ENCODE measurements around the gene RRP36. TPM values are rescaled to one million over a fixed set of nuclear protein-coding genes. Genes with fewer than 3 reads are reported as not detected.

RRP36 gene
- total RNA-seq, 4 donors from 2014 or later, result 32.2 to 200 (median 40.5) TPM

- Histone ChIP-seq H3K4me1 (peaks cover 8 to 28% (median 19%) of the 10 kb centered on the region in 4 donors), H3K27ac (peak within 1 kb of the TSS; percentile 90 to 97 (median 95)), H3K9me3 (no peaks in the 10 kb centered on the region), H3K27me3 (no peaks in the 10 kb centered on the region), H3K4me3 (peak within 1 kb of the TSS; percentile 62 to 98 (median 86)), H3K36me3 (peaks cover 0 to 4% (median 0%) of the 10 kb centered on the region in 4 donors)
- in situ Hi-C loops (cut with MboI; ENCODE audit: low pct_ligation_motif_present in 1 of 4, low pct_unique_long_range_greater_than_20kb in 1 of 4, low sequenced_read_pairs in 3 of 4), result no loop called here
- DNase-seq, result peak; percentile 95
- WGBS, 2 donors (ENCODE audit: low coverage in 1 of 2), result 2 to 7% methylated on average over 2 to 45 of the region's 45 CpGs
- intact Hi-C loops (cut with DNase I; ENCODE audit: low total_unique reads), result no loop called here
- TF ChIP-seq, protein P1, sequence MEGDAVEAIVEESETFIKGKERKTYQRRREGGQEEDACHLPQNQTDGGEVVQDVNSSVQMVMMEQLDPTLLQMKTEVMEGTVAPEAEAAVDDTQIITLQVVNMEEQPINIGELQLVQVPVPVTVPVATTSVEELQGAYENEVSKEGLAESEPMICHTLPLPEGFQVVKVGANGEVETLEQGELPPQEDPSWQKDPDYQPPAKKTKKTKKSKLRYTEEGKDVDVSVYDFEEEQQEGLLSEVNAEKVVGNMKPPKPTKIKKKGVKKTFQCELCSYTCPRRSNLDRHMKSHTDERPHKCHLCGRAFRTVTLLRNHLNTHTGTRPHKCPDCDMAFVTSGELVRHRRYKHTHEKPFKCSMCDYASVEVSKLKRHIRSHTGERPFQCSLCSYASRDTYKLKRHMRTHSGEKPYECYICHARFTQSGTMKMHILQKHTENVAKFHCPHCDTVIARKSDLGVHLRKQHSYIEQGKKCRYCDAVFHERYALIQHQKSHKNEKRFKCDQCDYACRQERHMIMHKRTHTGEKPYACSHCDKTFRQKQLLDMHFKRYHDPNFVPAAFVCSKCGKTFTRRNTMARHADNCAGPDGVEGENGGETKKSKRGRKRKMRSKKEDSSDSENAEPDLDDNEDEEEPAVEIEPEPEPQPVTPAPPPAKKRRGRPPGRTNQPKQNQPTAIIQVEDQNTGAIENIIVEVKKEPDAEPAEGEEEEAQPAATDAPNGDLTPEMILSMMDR (IDR thresholded peaks at IDR 0.05), result no peak
- TF ChIP-seq POLR2AphosphoS5 (IDR thresholded peaks at IDR 0.05), result peak; percentile 68 to 94 (median 88)
- peak; percentile 90 for TF ChIP-seq POLR2A (IDR thresholded peaks at IDR 0.05)
- no peak for TF ChIP-seq EP300 (IDR thresholded peaks at IDR 0.05; ENCODE audit: low read depth)
These were observed 32.3 kb downstream of the RRP36 start, which contains the start of gene CUL7 for GRCh38 chr6:43053545-43054205. CUL7 (minus strand) TSS chr6:43053851; CDS start chr6:43052788, 1,063 bp downstream.

- no peak for DNase-seq
- WGBS, 2 donors (ENCODE audit: low coverage in 1 of 2), result 74 to 83% methylated on average over 7 to 17 of the region's 17 CpGs
- Histone ChIP-seq H3K4me3 (peak overlapping the region in 3 of 4 donors; percentile 62 to 98 (median 81)), H3K4me1 (peaks cover 8 to 30% (median 20%) of the 10 kb centered on the region in 4 donors), H3K27ac (peak overlapping the region; percentile 90 to 97 (median 95)), H3K27me3 (no peaks in the 10 kb centered on the region), H3K36me3 (peaks cover 0 to 4% (median 0%) of the 10 kb centered on the region in 4 donors), H3K9me3 (no peaks in the 10 kb centered on the region)
- TF ChIP-seq POLR2AphosphoS5 (IDR thresholded peaks at IDR 0.05) (no peak), EP300 (IDR thresholded peaks at IDR 0.05; ENCODE audit: low read depth) (no peak), POLR2A (IDR thresholded peaks at IDR 0.05) (no peak)
- TF ChIP-seq, protein P1 (IDR thresholded peaks at IDR 0.05), result no peak
- intact Hi-C loops (cut with DNase I; ENCODE audit: low total_unique reads), result no loop called here
- in situ Hi-C loops (cut with MboI; ENCODE audit: low pct_ligation_motif_present in 1 of 4, low pct_unique_long_range_greater_than_20kb in 1 of 4, low sequenced_read_pairs in 3 of 4), result no loop called here
These were observed 33.0 kb downstream of the RRP36 start for GRCh38 chr6:43054206-43054943.

DNA sequence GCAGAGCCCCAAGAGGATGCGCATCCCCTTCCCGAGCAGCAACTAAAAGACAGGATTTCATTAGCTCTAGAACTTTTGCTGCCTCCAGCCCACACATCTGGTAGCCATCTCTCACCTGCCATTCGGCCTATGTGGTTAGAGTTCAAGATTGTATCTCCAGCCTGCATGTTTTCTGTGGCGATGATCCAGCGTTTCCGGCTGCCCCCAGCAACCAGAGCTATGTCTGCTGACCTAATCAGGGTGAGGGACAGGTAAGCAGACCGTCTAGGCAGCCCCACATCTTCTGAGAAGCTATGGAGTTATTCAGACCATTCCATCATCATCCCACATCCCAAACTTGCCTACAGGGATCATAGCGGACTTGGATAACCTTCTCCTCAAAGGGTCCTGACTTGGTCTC, 34.5 kb downstream of the RRP36 start:
- DNase-seq, result no peak
- no peak overlapping the region for H3K27ac ChIP-seq

More for the DNA sequence above, 34.5 kb downstream of the RRP36 start:
- H3K4me3 ChIP-seq, result no peak overlapping the region
- intact Hi-C loops (cut with DNase I; ENCODE audit: low total_unique reads), result no loop called here
- in situ Hi-C loops (cut with MboI; ENCODE audit: low pct_ligation_motif_present in 1 of 4, low pct_unique_long_range_greater_than_20kb in 1 of 4, low sequenced_read_pairs in 3 of 4), result no loop called here
- peaks cover 17 to 38% (median 31%) of the 10 kb centered on the region in 4 donors for H3K4me1 ChIP-seq
- peaks cover 0 to 4% (median 0%) of the 10 kb centered on the region in 4 donors for H3K36me3 ChIP-seq
- WGBS, 2 donors (ENCODE audit: low coverage in 1 of 2), result 82 to 91% methylated on average over 2 to 8 of the region's 8 CpGs
- TF ChIP-seq POLR2AphosphoS5 (IDR thresholded peaks at IDR 0.05), result no peak
- TF ChIP-seq POLR2A (IDR thresholded peaks at IDR 0.05), result no peak
- no peak for TF ChIP-seq EP300 (IDR thresholded peaks at IDR 0.05; ENCODE audit: low read depth)
- TF ChIP-seq, protein P1 (IDR thresholded peaks at IDR 0.05), result no peak
- no peaks in the 10 kb centered on the region for H3K9me3 ChIP-seq
- no peaks in the 10 kb centered on the region for H3K27me3 ChIP-seq

Data from transverse colon (tissue), 4 donors.